ENCODE data around the gene BACE1. TPM values are rescaled to one million over a fixed set of nuclear protein-coding genes. Genes with fewer than 3 reads are reported as not detected.
"Not testable (repeated sequence)": the region's sequence is repeated elsewhere in the genome, so short reads cannot be mapped to it uniquely, and the experiment has no call there.

BACE1 gene
- total and polyA plus RNA-seq, 9 donors, result 12.6 to 99.7 (median 30.7) TPM

- TF ChIP-seq POLR2A (IDR thresholded peaks at IDR 0.05) (no peak), CTCF (IDR thresholded peaks at IDR 0.05) (no peak), EP300 (IDR thresholded peaks at IDR 0.05) (no peak)
- Histone ChIP-seq H3K9me3 (no peaks in the 10 kb centered on the region), H3K36me3 (no peaks in the 10 kb centered on the region), H3K4me3 (no peak overlapping the region), H3K27me3 (no peaks in the 10 kb centered on the region), H3K4me1 (ENCODE audit: insufficient read depth) (peaks cover 4% of the 10 kb centered on the region), H3K27ac (no peak overlapping the region)
- no peak for DNase-seq
- WGBS, 3 donors, result 78 to 83% (median 79%) methylated on average over 9 of the region's 9 CpGs
- intact Hi-C loops (cut with DNase I), result no loop called here
Measured at GRCh38 chr11:117333917-117334316, 17.9 kb upstream of the BACE1 start.

GRCh38 chr11:117332843-117333242 is 16.8 kb upstream of the BACE1 start:
- TF ChIP-seq CTCF (IDR thresholded peaks at IDR 0.05) (no peak), EP300 (IDR thresholded peaks at IDR 0.05) (no peak)
- WGBS, 3 donors, result 47 to 81% (median 75%) methylated on average over 2 of the region's 2 CpGs
- intact Hi-C loops (cut with DNase I), result no loop called here
- DNase-seq, result no peak
- Histone ChIP-seq H3K27ac (no peak overlapping the region), H3K4me3 (no peak overlapping the region), H3K4me1 (ENCODE audit: insufficient read depth) (peaks cover 4% of the 10 kb centered on the region), H3K36me3 (no peaks in the 10 kb centered on the region), H3K27me3 (no peaks in the 10 kb centered on the region), H3K9me3 (no peaks in the 10 kb centered on the region)

- no peaks in the 10 kb centered on the region for H3K36me3 ChIP-seq
- peak overlapping the region; percentile 79 to 82 for H3K27ac ChIP-seq
- H3K27me3 ChIP-seq, result no peaks in the 10 kb centered on the region
- no peaks in the 10 kb centered on the region for H3K9me3 ChIP-seq
- H3K4me1 ChIP-seq (ENCODE audit: insufficient read depth), result peaks cover 4% of the 10 kb centered on the region
- no peak for TF ChIP-seq EP300 (IDR thresholded peaks at IDR 0.05)
- no peak for TF ChIP-seq CTCF (IDR thresholded peaks at IDR 0.05)
- TF ChIP-seq POLR2A (IDR thresholded peaks at IDR 0.05), result no peak
- WGBS, 3 donors, result 2 to 3% (median 3%) methylated on average over 15 of the region's 15 CpGs
- peak in 1 of 5 donors; percentile 51 for DNase-seq
- intact Hi-C loops (cut with DNase I), result loop anchor here in 1 of 4 donors (5.0 kb wide), 1 partner anchor 96 kb away; the partner anchor contains the start of genes PCSK7 and RNF214
- peak overlapping the region; percentile 90 for H3K4me3 ChIP-seq
Measured at GRCh38 chr11:117328375-117329010, 12.4 kb upstream of the BACE1 start.

- intact Hi-C loops (cut with DNase I), result loop anchor here in 1 of 4 donors (5.0 kb wide), 1 partner anchor 95 kb away; the partner anchor contains the start of genes PCSK7 and RNF214
Measured at GRCh38 chr11:117327567-117328374, 11.7 kb upstream of the BACE1 start, which contains the start of gene CEP164. Gene CEP164 (plus strand): TSS chr11:117327854. CDS start chr11:117338587, 10,733 bp downstream.

GRCh38 chr11:117327255-117327566 is 11.2 kb upstream of the BACE1 start:
- H3K27me3 ChIP-seq; DNase-seq; H3K4me1 ChIP-seq (ENCODE audit: insufficient read depth); H3K9me3 ChIP-seq; H3K36me3 ChIP-seq: not testable (repeated sequence)
- intact Hi-C loops (cut with DNase I), result loop anchor here in 1 of 4 donors (5.0 kb wide), 1 partner anchor 95 kb away; the partner anchor contains the start of genes PCSK7 and RNF214
- H3K27ac ChIP-seq, result peak overlapping the region in 1 of 2 donors; percentile 79
- 5 to 10% (median 8%) methylated on average over 5 of the region's 5 CpGs for WGBS, 3 donors
- peak overlapping the region; percentile 90 for H3K4me3 ChIP-seq

More at GRCh38 chr11:117327567-117328374, 11.7 kb upstream of the BACE1 start, which contains the start of gene CEP164:
- Histone ChIP-seq H3K27ac (peak within 1 kb of the TSS; percentile 79 to 82), H3K4me1 (ENCODE audit: insufficient read depth) (peaks cover 4% of the 10 kb centered on the region), H3K36me3 (no peaks in the 10 kb centered on the region), H3K4me3 (peak within 1 kb of the TSS; percentile 90), H3K27me3 (no peaks in the 10 kb centered on the region), H3K9me3 (no peaks in the 10 kb centered on the region)
- TF ChIP-seq POLR2A (IDR thresholded peaks at IDR 0.05) (peak; percentile 66), CTCF (IDR thresholded peaks at IDR 0.05) (no peak)
- peak; percentile 94 to 97 (median 94) for DNase-seq
- 0 to 1% (median 1%) methylated on average over 56 to 64 of the region's 64 CpGs for WGBS, 3 donors
